GM19438 (cell line): ENCODE data around the gene SCAMP5.

Experiments used
- ATAC-seq: cut with Tn5 transposase; IDR thresholded peaks from one replicate; pipeline ENCODE4 v1.9.1; 2021; ENCODE audit warnings: low read depth; ENCODE audit not compliant: unreplicated experiment

SCAMP5 gene

GRCh38 chr15:75043509-75044257 lies 48.3 kb downstream of the SCAMP5 start:
- ATAC-seq, result peak; percentile 31

DNA sequence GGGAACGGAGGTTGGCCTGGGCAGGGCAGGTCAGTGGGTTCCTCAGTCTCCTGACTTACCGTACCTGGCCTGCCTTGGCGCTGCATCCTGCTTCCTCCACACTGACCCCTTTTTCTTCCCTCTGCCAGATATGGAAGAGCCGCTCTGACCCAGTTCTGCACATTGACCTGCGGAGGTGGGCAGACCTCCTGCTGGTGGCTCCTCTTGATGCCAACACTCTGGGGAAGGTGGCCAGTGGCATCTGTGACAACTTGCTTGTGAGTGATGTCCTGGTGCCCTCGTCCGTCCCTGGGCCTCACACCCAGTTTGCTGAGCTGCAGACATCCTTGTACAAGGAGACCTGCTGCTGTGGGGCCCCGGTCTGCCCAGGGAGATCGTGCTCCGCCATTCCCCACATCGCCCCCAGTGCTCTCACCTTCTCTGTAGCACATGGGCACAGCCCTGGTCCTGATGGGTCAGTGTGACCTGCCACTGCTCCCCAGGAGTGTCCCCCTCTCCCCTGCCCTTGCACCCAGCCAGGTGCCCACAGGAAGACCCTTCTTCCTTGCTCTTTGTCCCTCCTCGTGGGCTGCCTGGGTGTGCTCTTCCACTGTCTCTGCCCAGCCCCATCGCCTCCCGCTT lies 49.0 kb downstream of the SCAMP5 start:
- no peak for ATAC-seq

DNA sequence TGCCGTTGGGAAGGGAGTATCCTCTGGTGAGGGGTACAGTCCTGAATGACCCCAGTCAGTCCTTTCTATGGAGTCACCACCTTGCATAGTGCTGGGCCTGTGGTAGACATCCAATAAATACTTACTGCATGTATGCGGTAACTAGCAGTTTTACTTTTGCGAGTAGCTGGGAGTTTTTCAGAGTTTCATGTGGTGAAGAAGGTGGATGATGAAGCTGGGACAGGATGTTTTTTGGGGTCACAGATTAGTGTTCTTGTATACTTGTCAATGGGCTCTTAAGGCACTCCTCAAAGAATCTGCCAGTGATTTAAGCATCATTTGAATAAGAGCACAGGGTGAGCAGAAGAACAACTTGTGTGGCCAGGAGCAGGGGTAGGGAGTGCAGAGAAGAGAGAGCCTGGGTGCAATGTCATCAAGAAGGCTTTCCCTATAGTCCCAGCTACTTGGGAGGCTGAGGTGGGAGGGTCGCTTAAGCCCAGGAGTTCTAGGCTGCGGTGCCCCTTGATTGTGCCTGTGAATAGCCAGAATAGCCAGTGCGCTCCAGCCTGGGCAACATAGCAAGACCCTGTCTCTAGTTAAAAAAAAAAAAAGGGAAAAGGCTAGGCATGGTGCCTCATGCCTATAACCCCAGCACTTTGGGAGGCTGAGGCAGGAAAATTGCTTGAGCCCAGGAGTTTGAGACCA lies 50.1 kb downstream of the SCAMP5 start:
- no peak for ATAC-seq

DNA sequence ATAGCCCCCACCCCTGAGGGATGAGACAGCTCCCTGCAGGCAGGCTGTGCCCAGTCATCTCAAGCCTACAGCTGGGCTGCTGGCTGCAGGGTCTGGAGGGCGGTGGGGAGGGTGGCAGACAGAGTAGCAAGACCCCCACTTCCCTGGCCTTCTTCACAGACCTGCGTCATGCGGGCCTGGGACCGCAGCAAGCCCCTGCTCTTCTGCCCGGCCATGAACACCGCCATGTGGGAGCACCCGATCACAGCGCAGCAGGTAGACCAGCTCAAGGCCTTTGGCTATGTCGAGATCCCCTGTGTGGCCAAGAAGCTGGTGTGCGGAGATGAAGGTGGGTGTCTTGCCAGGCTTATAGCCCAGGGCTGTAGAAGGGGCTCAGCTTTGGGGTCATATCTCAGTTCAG lies 53.0 kb downstream of the SCAMP5 start:
- ATAC-seq, result no peak

- ATAC-seq, result no peak
These were observed 54.0 kb downstream of the SCAMP5 start for GRCh38 chr15:75049392-75049791.

- no peak for ATAC-seq
These were observed 54.9 kb downstream of the SCAMP5 start for GRCh38 chr15:75050283-75050682.

DNA sequence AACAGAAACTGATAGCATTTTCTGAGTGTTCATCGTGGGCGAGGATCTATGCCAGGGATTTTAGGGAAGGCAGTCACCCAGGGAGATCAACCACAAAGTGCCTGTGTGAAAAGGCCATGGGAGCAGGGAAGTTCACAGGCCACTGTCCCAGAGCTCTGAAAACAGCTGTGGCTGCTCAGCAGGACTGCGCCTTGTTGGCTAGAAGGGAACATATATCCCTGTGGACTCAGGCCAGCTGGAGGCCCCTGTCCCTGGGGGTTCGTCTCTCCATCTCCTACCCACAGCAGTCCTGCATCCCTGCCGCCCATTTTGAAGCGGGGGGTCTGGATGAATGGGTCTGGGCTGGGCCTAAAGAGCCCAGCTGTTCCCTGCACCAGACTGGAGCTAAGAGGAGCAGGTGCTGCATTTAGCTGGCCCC lies 55.8 kb downstream of the SCAMP5 start:
- no peak for ATAC-seq

DNA sequence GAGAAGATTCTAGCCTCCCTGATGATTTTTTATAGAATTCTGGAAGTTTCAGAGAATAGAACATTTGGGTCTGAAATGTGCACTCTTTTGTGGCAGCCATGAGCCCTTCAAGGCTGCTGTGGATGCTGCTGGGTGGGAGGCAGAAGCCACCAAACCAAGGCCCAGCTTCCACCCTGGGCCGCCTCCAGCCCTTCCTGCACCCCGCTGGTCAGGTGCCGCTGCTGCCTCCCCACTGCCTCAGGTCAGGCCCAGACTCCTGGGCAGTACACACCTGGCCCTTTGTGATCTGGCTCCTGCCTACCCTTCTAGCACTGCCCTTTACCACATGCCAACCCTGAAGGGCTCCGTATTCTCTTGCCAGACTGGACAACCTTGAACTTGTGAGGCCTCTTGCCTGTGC lies 56.3 kb downstream of the SCAMP5 start:
- no peak for ATAC-seq

DNA sequence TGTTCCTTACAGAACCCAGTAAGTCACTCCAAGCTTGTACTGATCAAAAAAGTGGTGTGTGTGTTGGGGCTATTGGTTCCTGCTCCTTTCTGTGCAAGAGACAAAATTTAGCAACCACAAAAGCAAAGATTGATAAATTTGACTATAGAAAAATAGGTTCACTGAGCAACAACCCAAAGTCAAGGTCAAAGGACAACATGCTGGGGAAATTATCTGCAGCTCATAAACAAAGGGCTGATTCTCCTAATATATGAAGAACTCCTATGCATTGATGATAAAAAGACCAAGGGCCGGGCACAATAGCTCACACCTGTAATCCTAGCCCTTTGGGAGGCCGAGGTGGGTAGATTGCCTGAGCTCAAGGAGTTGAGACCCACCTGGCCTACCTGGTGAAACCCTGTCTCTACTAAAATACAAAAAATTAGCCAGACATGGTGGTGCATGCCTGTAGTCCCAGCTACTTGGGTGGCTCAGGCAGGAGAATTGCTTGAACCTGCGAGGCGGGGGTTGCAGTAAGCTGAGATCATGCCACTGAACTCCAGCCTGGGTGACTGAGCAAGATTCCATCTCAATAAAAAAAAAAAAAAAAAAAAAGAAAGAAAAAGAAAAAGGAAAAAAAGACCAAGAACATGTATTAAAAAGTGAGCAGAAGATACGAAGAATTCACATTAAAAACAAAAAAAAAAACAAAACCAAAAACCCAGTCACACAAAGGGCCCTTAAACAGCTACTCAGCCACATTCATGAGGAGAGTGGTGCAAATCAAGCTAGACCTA lies 57.8 kb downstream of the SCAMP5 start:
- ATAC-seq, result no peak

GRCh38 chr15:75053748-75054125 lies 58.4 kb downstream of the SCAMP5 start:
- ATAC-seq, result no peak

- no peak for ATAC-seq
These were observed 59.0 kb downstream of the SCAMP5 start for GRCh38 chr15:75054172-75054897.

DNA sequence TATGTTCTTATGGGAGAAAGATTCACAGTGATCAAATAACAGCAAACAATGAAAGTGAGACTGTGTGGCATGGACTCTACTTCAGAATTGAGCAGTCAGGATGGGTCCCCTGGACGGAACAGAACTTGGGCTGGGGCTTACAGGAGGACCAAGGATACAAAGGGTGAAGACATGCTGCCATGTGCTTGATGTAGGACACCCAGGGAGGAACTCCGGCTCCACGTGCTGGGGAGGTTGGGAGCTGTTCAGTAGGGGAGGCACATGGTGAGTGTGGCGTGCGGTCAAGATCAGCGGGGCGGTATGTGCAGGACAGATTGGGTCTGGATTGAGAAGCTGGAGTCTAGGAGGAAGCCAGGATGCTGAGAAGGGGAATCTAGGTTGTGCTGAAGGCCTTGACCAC lies 60.7 kb downstream of the SCAMP5 start:
- no peak for ATAC-seq

GRCh38 chr15:75058127-75058905 lies 63.0 kb downstream of the SCAMP5 start:
- ATAC-seq, result no peak

DNA sequence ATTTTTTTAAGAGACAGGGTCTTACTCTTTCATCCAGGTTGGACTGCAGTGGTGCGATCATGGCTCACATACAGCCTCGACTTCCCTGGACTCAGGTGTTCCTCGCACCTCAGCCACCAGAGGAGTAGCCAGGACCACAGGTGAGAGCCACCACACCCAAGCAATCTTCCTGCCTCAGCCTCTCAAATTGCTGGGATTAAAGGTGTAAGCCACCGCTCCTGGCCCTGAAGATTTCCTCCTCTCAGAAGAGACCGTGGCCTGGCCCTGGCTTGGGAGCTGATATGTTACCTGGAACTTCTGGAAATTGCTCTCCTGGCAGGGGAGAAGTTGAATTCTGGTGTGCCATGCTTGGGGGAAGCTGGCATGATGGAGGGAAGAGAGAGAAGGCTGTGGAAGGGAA lies 64.2 kb downstream of the SCAMP5 start:
- ATAC-seq, result no peak

DNA sequence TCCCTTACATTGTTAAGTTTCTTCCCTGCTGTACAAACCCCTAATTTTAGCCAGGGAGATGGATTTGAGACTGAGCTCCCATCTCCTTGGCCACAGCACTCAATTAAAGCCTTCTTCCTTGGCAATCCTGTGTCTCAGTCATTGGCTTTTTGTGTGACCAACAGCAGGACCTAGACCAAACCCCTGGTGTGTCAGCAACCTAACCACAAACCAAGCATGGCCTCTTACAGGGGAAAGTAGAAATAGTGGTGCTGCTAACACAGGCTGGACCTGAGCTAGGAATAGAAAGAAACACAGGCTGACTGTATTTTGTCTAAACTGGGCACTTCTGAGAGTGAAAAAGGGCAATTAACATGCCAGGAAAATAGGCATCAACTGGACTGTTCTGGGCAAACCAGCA lies 65.9 kb downstream of the SCAMP5 start:
- ATAC-seq, result peak; percentile 80

DNA sequence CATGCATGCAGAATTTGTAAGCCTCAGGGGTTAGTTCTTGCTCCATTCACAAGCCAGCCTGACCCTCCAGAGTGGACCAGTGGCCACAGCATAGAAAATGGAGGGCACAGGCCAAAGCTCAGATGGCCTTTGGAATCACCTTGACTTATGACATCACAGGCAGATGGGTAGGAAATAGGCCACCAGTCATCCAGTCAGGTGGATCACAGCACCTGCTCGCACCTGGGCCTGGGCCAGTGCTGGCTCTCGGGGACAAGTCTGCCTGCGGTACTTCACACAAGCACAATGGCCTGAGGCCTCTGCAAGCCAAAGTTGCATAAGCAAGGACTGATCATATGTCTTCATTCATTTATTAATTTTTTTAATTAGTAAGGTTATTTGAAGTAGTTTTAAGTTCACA lies 67.3 kb downstream of the SCAMP5 start:
- no peak for ATAC-seq

DNA sequence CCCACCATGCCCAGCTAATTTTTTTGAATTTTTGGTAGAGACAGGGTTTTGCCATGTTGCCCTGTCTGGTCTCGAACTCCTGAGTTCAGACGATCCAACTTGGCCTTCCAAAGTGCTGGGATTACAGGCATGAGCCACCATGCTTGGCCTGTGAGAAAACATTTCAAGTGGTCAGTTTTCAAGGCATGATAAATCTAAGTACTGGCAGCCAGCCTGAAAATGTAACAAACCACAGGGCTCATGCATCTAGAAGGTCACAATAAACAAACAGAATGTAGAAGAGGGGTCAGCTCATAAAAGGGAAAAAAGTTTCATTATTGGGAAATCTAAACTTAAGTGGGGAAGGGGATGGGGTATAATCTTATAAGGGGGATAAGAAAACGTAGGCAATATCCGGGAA lies 68.0 kb downstream of the SCAMP5 start:
- no peak for ATAC-seq

- ATAC-seq, result no peak
These were observed 68.5 kb downstream of the SCAMP5 start for GRCh38 chr15:75063889-75064288.

DNA sequence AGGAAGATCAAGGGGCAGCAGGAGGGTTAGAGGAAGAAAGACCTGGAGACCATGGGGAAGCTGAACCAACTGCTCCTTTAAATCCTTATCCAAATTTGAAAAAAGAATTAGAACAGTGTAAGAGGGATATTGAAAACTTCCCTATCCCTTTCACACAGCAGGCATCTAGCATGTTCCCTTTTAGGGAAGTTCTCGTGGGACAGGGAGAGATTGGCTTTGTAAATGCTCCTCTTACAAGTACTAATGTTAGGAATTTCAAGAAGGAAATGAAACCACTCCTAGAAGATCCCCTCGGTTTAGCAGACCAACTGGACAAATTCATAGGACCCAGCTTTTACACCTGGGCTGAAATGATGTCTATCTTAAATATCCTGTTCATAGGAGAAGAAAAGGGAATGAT lies 69.5 kb downstream of the SCAMP5 start:
- no peak for ATAC-seq

GRCh38 chr15:75065467-75065850 lies 70.1 kb downstream of the SCAMP5 start:
- ATAC-seq, result no peak
